HK-2 (cell line): ENCODE results near the gene RALA.
"Not testable (repeated sequence)": the region's sequence is repeated elsewhere in the genome, so short reads cannot be mapped to it uniquely, and the experiment has no call there.

Experiments
- DNase-seq: peaks from one replicate; pipeline ENCODE4 v3.0.0-alpha.2; 2018; ENCODE audit not compliant: unreplicated experiment

The RALA gene

GRCh38 chr7:39727231-39728012 lies 104.0 kb downstream of the RALA start:
- DNase-seq = no peak

GRCh38 chr7:39732837-39733804 lies 109.7 kb downstream of the RALA start:
- peak; percentile 97 for DNase-seq

- peak; percentile 68 for DNase-seq
Measured at GRCh38 chr7:39733881-39734632, 110.7 kb downstream of the RALA start.

GRCh38 chr7:39734633-39735004 lies 111.2 kb downstream of the RALA start:
- DNase-seq = no peak

GRCh38 chr7:39735903-39736302 lies 112.5 kb downstream of the RALA start:
- DNase-seq = peak; percentile 21

- DNase-seq = peak; percentile 29
Measured at GRCh38 chr7:39741942-39742623, 118.7 kb downstream of the RALA start.

GRCh38 chr7:39744620-39745019 lies 121.2 kb downstream of the RALA start:
- DNase-seq = no peak

GRCh38 chr7:39745320-39745719 lies 121.9 kb downstream of the RALA start:
- no peak for DNase-seq

- DNase-seq = peak; percentile 71
Measured at GRCh38 chr7:39746103-39746819, 122.9 kb downstream of the RALA start.

GRCh38 chr7:39749177-39749576 lies 125.8 kb downstream of the RALA start:
- DNase-seq = no peak

GRCh38 chr7:39749717-39750116 lies 126.3 kb downstream of the RALA start:
- no peak for DNase-seq

- DNase-seq = no peak
Measured at GRCh38 chr7:39750253-39751077, 127.1 kb downstream of the RALA start.

- DNase-seq = not testable (repeated sequence)
Measured at GRCh38 chr7:39753237-39753636, 129.9 kb downstream of the RALA start.

GRCh38 chr7:39753823-39754325 lies 130.5 kb downstream of the RALA start:
- no peak for DNase-seq

- DNase-seq = peak; percentile 67
Measured at GRCh38 chr7:39754326-39755120, 131.2 kb downstream of the RALA start.

- no peak for DNase-seq
Measured at GRCh38 chr7:39757604-39758003, 134.2 kb downstream of the RALA start.
